ENCODE measurements around the gene PTK7.
"Not testable (repeated sequence)": the region's sequence is repeated elsewhere in the genome, so short reads cannot be mapped to it uniquely, and the experiment has no call there.

PTK7 gene

GRCh38 chr6:43119482-43119881 lies 43.4 kb downstream of the PTK7 start:
- no peak for DNase-seq (ENCODE audit: low read depth)

- no peak for DNase-seq (ENCODE audit: low read depth)
Observed at GRCh38 chr6:43120101-43120763, 44.1 kb downstream of the PTK7 start.

GRCh38 chr6:43120944-43121913 lies 45.1 kb downstream of the PTK7 start:
- peak; percentile 98 for DNase-seq (ENCODE audit: low read depth)

GRCh38 chr6:43122146-43122545 lies 46.0 kb downstream of the PTK7 start:
- DNase-seq (ENCODE audit: low read depth) = no peak

- DNase-seq (ENCODE audit: low read depth) = no peak
Observed at GRCh38 chr6:43123461-43124314, 47.6 kb downstream of the PTK7 start.

GRCh38 chr6:43124481-43124880 lies 48.4 kb downstream of the PTK7 start:
- DNase-seq (ENCODE audit: low read depth) = no peak

GRCh38 chr6:43125119-43125518 lies 49.0 kb downstream of the PTK7 start:
- no peak for DNase-seq (ENCODE audit: low read depth)

GRCh38 chr6:43125555-43125954 lies 49.4 kb downstream of the PTK7 start:
- no peak for DNase-seq (ENCODE audit: low read depth)

- no peak for DNase-seq (ENCODE audit: low read depth)
Observed at GRCh38 chr6:43127180-43127579, 51.1 kb downstream of the PTK7 start.

- DNase-seq (ENCODE audit: low read depth) = no peak
Observed at GRCh38 chr6:43127877-43128276, 51.8 kb downstream of the PTK7 start.

GRCh38 chr6:43128926-43129325 lies 52.8 kb downstream of the PTK7 start:
- DNase-seq (ENCODE audit: low read depth) = no peak

GRCh38 chr6:43129434-43130194 lies 53.5 kb downstream of the PTK7 start:
- peak; percentile 37 for DNase-seq (ENCODE audit: low read depth)

- DNase-seq (ENCODE audit: low read depth) = no peak
Observed at GRCh38 chr6:43130429-43130828, 54.3 kb downstream of the PTK7 start.

GRCh38 chr6:43131379-43131778 lies 55.3 kb downstream of the PTK7 start:
- not testable (repeated sequence) for DNase-seq (ENCODE audit: low read depth)

- no peak for DNase-seq (ENCODE audit: low read depth)
Observed at GRCh38 chr6:43138267-43138666, 62.2 kb downstream of the PTK7 start.

- DNase-seq (ENCODE audit: low read depth) = not testable (repeated sequence)
Observed at GRCh38 chr6:43139973-43140372, 63.9 kb downstream of the PTK7 start.

GRCh38 chr6:43141644-43142043 lies 65.5 kb downstream of the PTK7 start:
- DNase-seq (ENCODE audit: low read depth) = no peak

GRCh38 chr6:43142101-43142500 lies 66.0 kb downstream of the PTK7 start:
- DNase-seq (ENCODE audit: low read depth) = no peak

- DNase-seq (ENCODE audit: low read depth) = peak; percentile 69
Observed at GRCh38 chr6:43143235-43144128, 67.4 kb downstream of the PTK7 start.

GRCh38 chr6:43144879-43145278 lies 68.8 kb downstream of the PTK7 start:
- no peak for DNase-seq (ENCODE audit: low read depth)
